Anterior cingulate cortex (tissue), 58 donors: ENCODE data around the gene MBD5.

Experiments
- DNase-seq, 58 donors: peaks; one replicate each; lab custom pipeline; 2025; lab: John Stamatoyannopoulos, UW

The MBD5 gene

GRCh38 chr2:148511883-148512282 is 491.0 kb downstream of the MBD5 start:
- DNase-seq, result no peak

- no peak for DNase-seq
These were observed 491.6 kb downstream of the MBD5 start for GRCh38 chr2:148512501-148512900.

GRCh38 chr2:148513427-148513826 is 492.5 kb downstream of the MBD5 start:
- no peak for DNase-seq

GRCh38 chr2:148515120-148515519 is 494.2 kb downstream of the MBD5 start:
- DNase-seq, result no peak

GRCh38 chr2:148515976-148516375 is 495.1 kb downstream of the MBD5 start:
- no peak for DNase-seq

GRCh38 chr2:148517296-148517695 is 496.4 kb downstream of the MBD5 start:
- DNase-seq, result no peak

GRCh38 chr2:148517822-148518221 is 496.9 kb downstream of the MBD5 start:
- no peak for DNase-seq

- no peak for DNase-seq
These were observed 498.1 kb downstream of the MBD5 start for GRCh38 chr2:148519013-148519412.

GRCh38 chr2:148521181-148521580 is 500.3 kb downstream of the MBD5 start:
- no peak for DNase-seq

- DNase-seq, result no peak
These were observed 502.4 kb downstream of the MBD5 start for GRCh38 chr2:148523315-148523714.

GRCh38 chr2:148524519-148524919 is 503.6 kb downstream of the MBD5 start:
- no peak for DNase-seq

GRCh38 chr2:148525130-148525529 is 504.2 kb downstream of the MBD5 start:
- DNase-seq, result no peak

- DNase-seq, result no peak
These were observed 505.8 kb downstream of the MBD5 start for GRCh38 chr2:148526509-148527346.

- DNase-seq, result no peak
These were observed 506.8 kb downstream of the MBD5 start for GRCh38 chr2:148527488-148528340.

GRCh38 chr2:148528356-148529064 is 507.6 kb downstream of the MBD5 start:
- no peak for DNase-seq

- no peak for DNase-seq
These were observed 508.9 kb downstream of the MBD5 start for GRCh38 chr2:148529745-148530144.

- DNase-seq, result no peak
These were observed 509.5 kb downstream of the MBD5 start for GRCh38 chr2:148530350-148530749.

- DNase-seq, result no peak
These were observed 510.3 kb downstream of the MBD5 start for GRCh38 chr2:148531235-148531634.

GRCh38 chr2:148531669-148532428 is 511.0 kb downstream of the MBD5 start:
- no peak for DNase-seq

GRCh38 chr2:148533004-148533403 is 512.1 kb downstream of the MBD5 start:
- DNase-seq, result no peak
